ENCODE data around the gene S100A8.

DNA sequence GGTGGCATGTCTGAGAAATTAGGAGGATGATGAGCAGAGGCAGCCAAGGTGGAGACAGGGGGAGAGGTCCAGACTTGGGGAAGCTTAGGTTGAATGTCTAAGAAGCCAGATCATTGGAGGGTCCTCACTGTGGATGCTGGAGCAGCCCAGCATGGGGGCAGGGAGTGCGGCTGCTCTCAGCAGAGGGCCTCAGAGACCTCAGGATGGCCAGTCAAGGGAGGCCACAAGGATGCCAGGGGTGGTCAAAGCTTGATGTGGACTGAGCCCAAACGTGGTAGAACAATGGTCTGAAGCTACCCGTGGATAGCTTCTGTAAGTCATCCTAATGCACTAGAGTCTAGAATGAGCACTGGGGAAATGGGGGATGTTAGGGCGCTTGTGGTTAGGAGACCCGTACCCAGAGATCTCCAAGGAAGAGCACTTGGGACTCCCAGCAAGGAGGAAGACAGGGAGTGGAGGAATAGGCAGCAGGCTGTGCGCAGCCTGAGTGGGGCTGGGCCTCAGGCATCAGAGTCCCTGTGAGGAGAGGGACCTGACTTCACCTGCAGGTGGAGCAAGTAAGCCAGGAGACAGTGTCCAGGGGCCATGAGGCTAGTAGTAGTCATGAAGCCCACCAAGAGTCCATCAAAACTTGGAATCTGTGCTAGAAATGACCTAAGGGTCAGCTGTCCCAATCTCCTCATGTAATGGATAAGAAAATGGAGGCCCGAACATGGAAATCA, 37.5 kb downstream of the S100A8 start:
- no peak for TF ChIP-seq EP300 (IDR thresholded peaks at IDR 0.05)
- no peak for TF ChIP-seq POLR2A (IDR thresholded peaks at IDR 0.05)
- TF ChIP-seq, protein P1, sequence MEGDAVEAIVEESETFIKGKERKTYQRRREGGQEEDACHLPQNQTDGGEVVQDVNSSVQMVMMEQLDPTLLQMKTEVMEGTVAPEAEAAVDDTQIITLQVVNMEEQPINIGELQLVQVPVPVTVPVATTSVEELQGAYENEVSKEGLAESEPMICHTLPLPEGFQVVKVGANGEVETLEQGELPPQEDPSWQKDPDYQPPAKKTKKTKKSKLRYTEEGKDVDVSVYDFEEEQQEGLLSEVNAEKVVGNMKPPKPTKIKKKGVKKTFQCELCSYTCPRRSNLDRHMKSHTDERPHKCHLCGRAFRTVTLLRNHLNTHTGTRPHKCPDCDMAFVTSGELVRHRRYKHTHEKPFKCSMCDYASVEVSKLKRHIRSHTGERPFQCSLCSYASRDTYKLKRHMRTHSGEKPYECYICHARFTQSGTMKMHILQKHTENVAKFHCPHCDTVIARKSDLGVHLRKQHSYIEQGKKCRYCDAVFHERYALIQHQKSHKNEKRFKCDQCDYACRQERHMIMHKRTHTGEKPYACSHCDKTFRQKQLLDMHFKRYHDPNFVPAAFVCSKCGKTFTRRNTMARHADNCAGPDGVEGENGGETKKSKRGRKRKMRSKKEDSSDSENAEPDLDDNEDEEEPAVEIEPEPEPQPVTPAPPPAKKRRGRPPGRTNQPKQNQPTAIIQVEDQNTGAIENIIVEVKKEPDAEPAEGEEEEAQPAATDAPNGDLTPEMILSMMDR (IDR thresholded peaks at IDR 0.05) = no peak

Data from suprapubic skin (tissue), 3 donors.